Thoracic aorta endothelial cell (primary cell): ENCODE results near the gene RFC2. TPM values are rescaled to one million over a fixed set of nuclear protein-coding genes. Genes with fewer than 3 reads are reported as not detected.

ENCODE experiments used
- small RNA-seq: library from RNA; depleted of rRNA; stranded (forward); fragments of <200 nt; gene quantifications from one replicate; pipeline ENCODE3, GENCODE V24; 2012
- total RNA-seq: library from RNA; depleted of rRNA; stranded (reverse); fragments of >200 nt; gene quantifications from 2 replicates; pipeline ENCODE4 v1.2.3, GENCODE V29; 2012

Gene RFC2
- total RNA-seq, result 25.3 and 38.1 TPM in 2 replicates

DNA sequence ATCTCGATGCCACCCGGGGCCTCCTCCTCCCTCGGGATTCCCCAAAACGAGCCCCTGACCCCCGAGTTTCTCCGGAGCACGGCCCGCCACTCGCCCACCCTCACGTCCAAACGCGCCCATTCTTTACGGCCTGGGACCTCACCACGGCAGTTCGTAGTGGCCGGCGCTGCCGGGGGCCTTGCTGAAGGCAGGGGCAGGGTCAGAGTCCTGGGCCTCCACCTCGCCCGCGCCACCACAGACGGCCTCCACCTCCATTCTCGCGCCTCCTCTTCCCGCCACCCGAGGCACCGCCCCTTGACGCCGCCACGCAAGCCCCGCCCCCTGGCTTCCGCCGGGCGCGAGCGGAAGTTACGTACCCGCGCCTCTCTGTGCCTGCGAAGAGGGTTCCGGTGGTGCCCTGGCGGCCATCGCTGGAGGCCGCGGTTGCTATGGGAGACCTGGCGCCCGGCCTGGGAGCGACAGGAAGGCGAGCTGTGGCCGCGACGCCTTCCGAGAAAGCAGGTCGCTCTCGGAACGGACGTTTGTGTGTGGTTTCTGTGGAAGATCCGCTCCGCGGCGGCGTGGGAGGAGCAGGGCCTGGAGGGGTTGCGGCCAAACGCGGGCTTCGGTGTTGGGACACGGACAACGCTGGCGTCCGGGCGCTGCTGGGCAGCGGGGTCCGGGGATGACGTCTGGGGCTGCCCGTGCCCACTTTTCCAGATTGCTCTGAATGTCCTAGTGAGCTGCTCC is at the start of gene RFC2:
RFC2 (minus strand) TSS at position 271 of the 729 bp plus-strand sequence; CDS start at position 255, 16 bp downstream.

DNA sequence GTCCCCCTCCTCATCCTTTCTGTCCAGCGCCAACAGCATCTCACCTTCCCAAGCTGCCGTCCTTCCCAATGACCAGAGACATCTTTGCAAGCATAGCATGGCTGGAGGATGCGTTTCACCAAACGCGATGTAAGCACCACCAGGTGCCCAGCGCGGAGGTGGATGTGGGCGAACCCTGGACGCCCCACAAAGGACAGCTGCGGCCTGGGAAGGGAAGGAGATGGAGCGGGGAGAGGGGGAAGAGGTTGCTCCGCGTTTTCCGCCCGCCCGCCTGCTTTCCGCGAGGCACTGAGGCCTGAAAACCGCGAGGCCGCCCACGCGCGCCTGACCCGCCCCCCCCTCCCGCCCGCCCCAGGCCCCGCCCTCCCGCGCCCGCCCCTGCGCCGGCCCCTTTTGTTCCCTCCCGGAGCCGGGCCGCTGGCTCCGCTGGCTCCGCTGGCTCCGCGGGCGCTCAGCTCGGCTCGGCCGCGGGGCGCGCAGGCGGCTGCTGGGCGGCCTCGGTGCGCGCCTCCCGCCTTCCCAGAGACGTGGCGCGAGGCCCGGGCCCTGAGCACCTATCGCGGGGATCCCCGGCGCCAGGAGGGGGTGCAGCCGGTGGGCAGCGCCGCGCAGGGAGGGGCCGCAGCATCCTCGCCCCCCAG is 34.9 kb upstream of the RFC2 start, which contains the start of gene CLIP2:
CLIP2 (plus strand) TSS at position 390 of the 641 bp plus-strand sequence. CDS start 28,140 bp downstream, outside the sequence.

Small RNA genes within 50 kb of the gene (small RNA-seq; reads per million reads assigned to genes)
- 81.1 reads per million, percentile 98 among the genes with 10 or more reads in this experiment for gene MIR590

Other genes starting within 250 kb of the RFC2 start
- gene ELN, start 226.2 kb downstream of the RFC2 start, total RNA-seq, result 0.07 and 0.13 TPM in 2 replicates
- gene LIMK1, start 170.6 kb downstream of the RFC2 start, total RNA-seq, result 38.6 and 39.6 TPM in 2 replicates
- gene EIF4H, start 80.0 kb downstream of the RFC2 start, total RNA-seq, result 353 and 395 TPM in 2 replicates
- 0.43 and 0.53 TPM in 2 replicates for gene LAT2, start 44.4 kb downstream of the RFC2 start, total RNA-seq
- gene CLIP2, start 35.0 kb upstream of the RFC2 start, total RNA-seq, result 25.5 and 27.7 TPM in 2 replicates
- gene GTF2IRD1, start 199.5 kb upstream of the RFC2 start, total RNA-seq, result 5.6 and 7.3 TPM in 2 replicates